H9 (cell line): ENCODE results near the gene DLK1. TPM values are rescaled to one million over a fixed set of nuclear protein-coding genes. Genes with fewer than 3 reads are reported as not detected.

Experiments used
- DNase-seq: peaks from one replicate; pipeline ENCODE4 v3.0.0-alpha.2; 2017
- H2AFZ ChIP-seq: one replicate; pipeline ENCODE4 v1.6.1; 2013; ENCODE audit warnings: mild to moderate bottlenecking, low read length, control low read depth, moderate library complexity
- H2AK5ac ChIP-seq: 2 replicates; pipeline ENCODE4 v1.6.1; 2013; ENCODE audit warnings: low read length, control low read depth, mixed read lengths; ENCODE audit not compliant: insufficient read length
- H2BK120ac ChIP-seq: one replicate; pipeline ENCODE4 v1.6.1; 2013; ENCODE audit warnings: low read depth, mild to moderate bottlenecking, low read length, control low read depth, inconsistent platforms; ENCODE audit not compliant: poor library complexity, severe bottlenecking
- H2BK12ac ChIP-seq: 2 replicates; pipeline ENCODE4 v1.6.1; 2013; ENCODE audit warnings: low read length, control low read depth, mixed read lengths, low read depth; ENCODE audit not compliant: insufficient read length
- H2BK15ac ChIP-seq: 2 replicates; pipeline ENCODE4 v1.6.1; 2013; ENCODE audit warnings: low read depth, low read length, control low read depth
- H2BK20ac ChIP-seq: one replicate; pipeline ENCODE4 v1.6.1; 2013; ENCODE audit warnings: low read depth, mild to moderate bottlenecking, low read length, control low read depth, inconsistent platforms; ENCODE audit not compliant: poor library complexity, severe bottlenecking
- H2BK5ac ChIP-seq: 2 replicates; pipeline ENCODE4 v1.6.1; 2013; ENCODE audit warnings: low read length, control low read depth, mixed read lengths; ENCODE audit not compliant: insufficient read length
- H3K14ac ChIP-seq: 2 replicates; pipeline ENCODE4 v1.6.1; 2013; ENCODE audit warnings: low read length, control low read depth; ENCODE audit not compliant: insufficient read depth
- H3K18ac ChIP-seq: 2 replicates; pipeline ENCODE4 v1.6.1; 2013; ENCODE audit warnings: low read depth, mild to moderate bottlenecking, mixed read lengths, low read length, control low read depth; ENCODE audit not compliant: insufficient read length
- H3K23ac ChIP-seq: 2 replicates; pipeline ENCODE4 v1.6.1; 2013; ENCODE audit warnings: low read length, control low read depth, mixed read lengths, low read depth; ENCODE audit not compliant: insufficient read length
- H3K23me2 ChIP-seq: 2 replicates; pipeline ENCODE4 v1.6.1; 2013; ENCODE audit warnings: low read depth, mild to moderate bottlenecking, mixed read lengths, low read length, control low read depth; ENCODE audit not compliant: insufficient read length, poor library complexity, severe bottlenecking
- H3K27ac ChIP-seq: 2 replicates; pipeline ENCODE4 v1.5.1; 2013; ENCODE audit warnings: low read length, control low read depth, mixed read lengths, low read depth; ENCODE audit not compliant: insufficient read length
- H3K27me3 ChIP-seq: 2 replicates; pipeline ENCODE4 v1.6.1; 2013; ENCODE audit warnings: low read length, control low read depth, inconsistent platforms; ENCODE audit not compliant: insufficient read depth
- H3K4ac ChIP-seq: 2 replicates; pipeline ENCODE4 v1.6.1; 2013; ENCODE audit warnings: low read depth, mild to moderate bottlenecking, control low read depth, inconsistent platforms, low read length, moderate library complexity
- H3K4me1 ChIP-seq: 2 replicates; pipeline ENCODE4 v1.6.1; 2013; ENCODE audit warnings: low read length, control low read depth, inconsistent platforms; ENCODE audit not compliant: insufficient read depth
- H3K4me2 ChIP-seq: 2 replicates; pipeline ENCODE4 v1.6.1; 2013; ENCODE audit warnings: low read length, control low read depth, mixed read lengths; ENCODE audit not compliant: insufficient read length, insufficient read depth
- H3K56ac ChIP-seq: 2 replicates; pipeline ENCODE4 v1.6.1; 2013; ENCODE audit warnings: low read depth, mild to moderate bottlenecking, mixed read lengths, low read length, control low read depth; ENCODE audit not compliant: insufficient read length
- H3K79me1 ChIP-seq: 2 replicates; pipeline ENCODE4 v1.6.1; 2013; ENCODE audit warnings: low read depth, mild to moderate bottlenecking, moderate library complexity, low read length, control low read depth, inconsistent platforms; ENCODE audit not compliant: insufficient read depth, poor library complexity, severe bottlenecking
- H3K79me2 ChIP-seq: 2 replicates; pipeline ENCODE4 v1.6.1; 2013; ENCODE audit warnings: low read length, control low read depth, inconsistent platforms; ENCODE audit not compliant: insufficient read depth
- H3K9ac ChIP-seq: 2 replicates; pipeline ENCODE4 v1.6.1; 2013; ENCODE audit warnings: low read length, control low read depth, mixed read lengths; ENCODE audit not compliant: insufficient read length; ENCODE audit errors: extremely low read depth
- H3K9me3 ChIP-seq: one replicate; pipeline ENCODE4 v1.6.1; 2013; ENCODE audit warnings: low read depth, low read length, inconsistent platforms; ENCODE audit not compliant: control insufficient read depth
- H3T11ph ChIP-seq: one replicate; pipeline ENCODE4 v1.6.1; 2013; ENCODE audit warnings: mild to moderate bottlenecking, low read length, control low read depth, inconsistent platforms
- H4K20me1 ChIP-seq: one replicate; pipeline ENCODE4 v1.6.1; 2013; ENCODE audit not compliant: control insufficient read depth, insufficient read length, insufficient read depth
- H4K5ac ChIP-seq: 2 replicates; pipeline ENCODE4 v1.6.1; 2013; ENCODE audit warnings: low read depth, mild to moderate bottlenecking, mixed read lengths, low read length, control low read depth; ENCODE audit not compliant: insufficient read length
- H4K8ac ChIP-seq: replicated peaks from 2 replicates; pipeline ENCODE4 v1.6.1; 2013; ENCODE audit warnings: low read length, control low read depth, mixed read lengths, low read depth; ENCODE audit not compliant: insufficient read length
- H4K91ac ChIP-seq: 2 replicates; pipeline ENCODE4 v1.6.1; 2013; ENCODE audit warnings: low read depth, mild to moderate bottlenecking, moderate library complexity, mixed read lengths, low read length, control low read depth; ENCODE audit not compliant: insufficient read length
- H3K27ac Mint-ChIP-seq, 3 experiments: 2 replicates in 2 of 3; 3 replicates in 1 of 3; pipeline ENCODE4 v1.8.0; 2020 to 2021; ENCODE audit warnings: mixed read lengths in 3 of 3, mild to moderate bottlenecking in 1 of 3, moderate library complexity in 1 of 3
- H3K27me3 Mint-ChIP-seq: 2 replicates; pipeline ENCODE4 v1.8.0; 2021; ENCODE audit warnings: low read depth, mild to moderate bottlenecking, moderate library complexity, mixed read lengths
- H3K36me3 Mint-ChIP-seq, 3 experiments: 2 replicates in 2 of 3; 3 replicates in 1 of 3; pipeline ENCODE4 v1.8.0; 2020 to 2021; ENCODE audit warnings: low read depth in 3 of 3, mixed read lengths in 3 of 3; ENCODE audit not compliant: insufficient read depth in 1 of 3
- H3K4me1 Mint-ChIP-seq, 2 experiments: 2 replicates each; pipeline ENCODE4 v1.8.0; 2020; ENCODE audit warnings: mixed read lengths in 2 of 2
- H3K4me3 Mint-ChIP-seq, 2 experiments: 2 replicates in 1 of 2; 3 replicates in 1 of 2; pipeline ENCODE4 v1.8.0; 2020 to 2021; ENCODE audit warnings: mild to moderate bottlenecking in 2 of 2, mixed read lengths in 2 of 2, moderate library complexity in 1 of 2
- H3K9me3 Mint-ChIP-seq, 2 experiments: 2 replicates in 1 of 2; 3 replicates in 1 of 2; pipeline ENCODE4 v1.8.0; 2020; ENCODE audit warnings: mild to moderate bottlenecking in 2 of 2, mixed read lengths in 2 of 2, moderate library complexity in 1 of 2
- CTCF ChIP-seq: fragments of 200-600 bp; sonication (generic); conservative IDR thresholded peaks from 3 replicates; pipeline ENCODE4 v1.8.0; 2021; ENCODE audit warnings: antibody characterized with exemption, mild to moderate bottlenecking
- WGBS: extraction: QIAGEN DNeasy Blood & Tissue Kit; methylation state at CpG from one replicate; pipeline ENCODE4 v1.1.7; 2013; ENCODE audit warnings: missing lambda C conversion rate, low lambda C conversion rate, mixed read lengths; ENCODE audit not compliant: insufficient read length; ENCODE audit errors: extremely low coverage; 5-methylcytosine and 5-hydroxymethylcytosine counted together
- total RNA-seq: library from RNA; stranded (reverse); gene quantifications from 2 replicates; pipeline ENCODE4 v1.2.1, GENCODE V29; 2021

DLK1 gene
- total RNA-seq, 1 experiment from 2014 or later: 2.8 TPM

- no peaks in the 10 kb centered on the region for H3K23me2 ChIP-seq
- H3K4me2 ChIP-seq: no peak overlapping the region
- Mint-ChIP-seq H3K9me3 (peaks cover 11 to 20% of the 10 kb centered on the region in 2 experiments), H3K27me3 (peaks cover 6% of the 10 kb centered on the region), H3K4me1 (peaks cover 12 to 15% of the 10 kb centered on the region in 2 experiments), H3K27ac (no peak overlapping the region), H3K36me3 (peaks cover 0 to 7% (median 2%) of the 10 kb centered on the region in 3 experiments; a peak in 1 of 7 replicates), H3K4me3 (no peak overlapping the region)
- H3K79me2 ChIP-seq: no peaks in the 10 kb centered on the region
- no peaks in the 10 kb centered on the region for H3K4me1 ChIP-seq
- no peak overlapping the region for H2BK12ac ChIP-seq
- no peak overlapping the region for H4K91ac ChIP-seq
- DNase-seq: no peak
- H3K23ac ChIP-seq: no peak overlapping the region
- H4K8ac ChIP-seq: no peak overlapping the region
- no peaks in the 10 kb centered on the region for H3K9me3 ChIP-seq
- no peak for TF ChIP-seq CTCF
- no peak overlapping the region for H2BK120ac ChIP-seq
- no peak overlapping the region for H2BK20ac ChIP-seq
- H3K56ac ChIP-seq: no peak overlapping the region
- no peaks in the 10 kb centered on the region for H3K79me1 ChIP-seq
- no peak overlapping the region for H3K14ac ChIP-seq
- no peak overlapping the region for H4K5ac ChIP-seq
- no CpG with 5 or more reads among the region's 3 CpGs for WGBS
- H2BK15ac ChIP-seq: no peak overlapping the region
- no peaks in the 10 kb centered on the region for H4K20me1 ChIP-seq
- no peak overlapping the region for H2BK5ac ChIP-seq
- no peak overlapping the region for H3T11ph ChIP-seq
- H3K4ac ChIP-seq: no peak overlapping the region
- H3K18ac ChIP-seq: no peak overlapping the region
- H2AFZ ChIP-seq: no peak overlapping the region
- no peak overlapping the region for H3K27ac ChIP-seq
- no peak overlapping the region for H2AK5ac ChIP-seq
- no peak overlapping the region for H3K9ac ChIP-seq
- no peaks in the 10 kb centered on the region for H3K27me3 ChIP-seq
These were observed 34.8 kb downstream of the DLK1 start for GRCh38 chr14:100761481-100761880.
